ENCODE results near the gene PTPRD. TPM values are rescaled to one million over a fixed set of nuclear protein-coding genes. Genes with fewer than 3 reads are reported as not detected.

PTPRD gene
- total RNA-seq, 4 donors from 2014 or later = 0.78 to 11.7 (median 1.6) TPM

- no peak for DNase-seq
- Histone ChIP-seq H3K27me3 (no peaks in the 10 kb centered on the region), H3K4me3 (no peak overlapping the region), H3K4me1 (no peaks in the 10 kb centered on the region), H3K27ac (no peak overlapping the region), H3K9me3 (no peaks in the 10 kb centered on the region), H3K36me3 (no peaks in the 10 kb centered on the region)
- in situ Hi-C loops (cut with MboI; ENCODE audit: low sequenced_read_pairs in 4 of 4) (no loop called here), intact Hi-C loops (cut with DNase I; ENCODE audit: low total_unique reads) (loop anchor here (10.0 kb wide), 1 partner anchor 57 kb away; no protein-coding TSS in a partner anchor)
- ATAC-seq = no peak
- TF ChIP-seq CTCF (IDR thresholded peaks at IDR 0.05 in 4 of 5, conservative IDR thresholded peaks at IDR 0.05 in 1 of 5) (no peak), POLR2A (IDR thresholded peaks at IDR 0.05) (no peak)
Observed at GRCh38 chr9:8437876-8438275, 2174.9 kb downstream of the PTPRD start.

- Histone ChIP-seq H3K27ac (no peak overlapping the region), H3K27me3 (no peaks in the 10 kb centered on the region), H3K36me3 (no peaks in the 10 kb centered on the region), H3K4me1 (no peaks in the 10 kb centered on the region), H3K4me3 (no peak overlapping the region), H3K9me3 (no peaks in the 10 kb centered on the region)
- intact Hi-C loops (cut with DNase I; ENCODE audit: low total_unique reads) (loop anchor here (10.0 kb wide), 1 partner anchor 58 kb away; no protein-coding TSS in a partner anchor), in situ Hi-C loops (cut with MboI; ENCODE audit: low sequenced_read_pairs in 4 of 4) (no loop called here)
- TF ChIP-seq CTCF (IDR thresholded peaks at IDR 0.05 in 4 of 5, conservative IDR thresholded peaks at IDR 0.05 in 1 of 5) = no peak
- ATAC-seq = no peak
- no peak for DNase-seq
Observed at GRCh38 chr9:8437259-8437658, 2175.5 kb downstream of the PTPRD start.

- Histone ChIP-seq H3K27me3 (no peaks in the 10 kb centered on the region), H3K9me3 (no peaks in the 10 kb centered on the region), H3K4me3 (no peak overlapping the region), H3K36me3 (no peaks in the 10 kb centered on the region), H3K27ac (no peak overlapping the region), H3K4me1 (no peaks in the 10 kb centered on the region)
- DNase-seq (no peak), ATAC-seq (no peak)
- intact Hi-C loops (cut with DNase I; ENCODE audit: low total_unique reads) (loop anchor here (10.0 kb wide), 1 partner anchor 58 kb away; no protein-coding TSS in a partner anchor), in situ Hi-C loops (cut with MboI; ENCODE audit: low sequenced_read_pairs in 4 of 4) (no loop called here)
- TF ChIP-seq CTCF (IDR thresholded peaks at IDR 0.05 in 4 of 5, conservative IDR thresholded peaks at IDR 0.05 in 1 of 5) (no peak), POLR2A (IDR thresholded peaks at IDR 0.05) (no peak)
Observed at GRCh38 chr9:8436786-8437185, 2176.0 kb downstream of the PTPRD start.

- in situ Hi-C loops (cut with MboI; ENCODE audit: low sequenced_read_pairs in 4 of 4) (no loop called here), intact Hi-C loops (cut with DNase I; ENCODE audit: low total_unique reads) (loop anchor here (10.0 kb wide), 1 partner anchor 60 kb away; no protein-coding TSS in a partner anchor)
- no peak overlapping the region for H3K4me3 ChIP-seq
- no peaks in the 10 kb centered on the region for H3K36me3 ChIP-seq
- no peaks in the 10 kb centered on the region for H3K27me3 ChIP-seq
- H3K27ac ChIP-seq = no peak overlapping the region
- TF ChIP-seq POLR2A (IDR thresholded peaks at IDR 0.05) (no peak), CTCF (IDR thresholded peaks at IDR 0.05 in 4 of 5, conservative IDR thresholded peaks at IDR 0.05 in 1 of 5) (no peak)
- no peaks in the 10 kb centered on the region for H3K4me1 ChIP-seq
- H3K9me3 ChIP-seq = no peaks in the 10 kb centered on the region
- no peak for DNase-seq
- no peak for ATAC-seq
Observed at GRCh38 chr9:8434621-8435020, 2178.2 kb downstream of the PTPRD start.

- DNase-seq (no peak), ATAC-seq (no peak)
- H3K27me3 ChIP-seq = no peaks in the 10 kb centered on the region
- H3K36me3 ChIP-seq = no peaks in the 10 kb centered on the region
- no peaks in the 10 kb centered on the region for H3K9me3 ChIP-seq
- in situ Hi-C loops (cut with MboI; ENCODE audit: low sequenced_read_pairs in 4 of 4) = no loop called here
- no peaks in the 10 kb centered on the region for H3K4me1 ChIP-seq
- TF ChIP-seq CTCF (IDR thresholded peaks at IDR 0.05 in 4 of 5, conservative IDR thresholded peaks at IDR 0.05 in 1 of 5) (no peak), POLR2A (IDR thresholded peaks at IDR 0.05) (no peak)
- H3K27ac ChIP-seq = no peak overlapping the region
- intact Hi-C loops (cut with DNase I; ENCODE audit: low total_unique reads) = loop anchor here (10.0 kb wide), 1 partner anchor 63 kb away; no protein-coding TSS in a partner anchor
- H3K4me3 ChIP-seq = no peak overlapping the region
Observed at GRCh38 chr9:8432224-8432623, 2180.6 kb downstream of the PTPRD start.
